Left renal pelvis (tissue), 4 donors: ENCODE measurements around the gene COMT. TPM values are rescaled to one million over a fixed set of nuclear protein-coding genes. Genes with fewer than 3 reads are reported as not detected.

Source experiments
- DNase-seq, 4 donors: peaks; one replicate each; pipeline ENCODE4 v3.0.0-alpha.2; 2013; ENCODE audit warnings: low read depth in 4 of 4, low spot score in 3 of 4
- polyA plus RNA-seq, 4 donors: library from polyadenylated mRNA; unstranded; fragments of 120-200 nt; gene quantifications; one replicate each; pipeline ENCODE4 v1.2.1, GENCODE V29; 2013; ENCODE audit not compliant: insufficient read length in 4 of 4

The COMT gene
- polyA plus RNA-seq, 4 donors, result 47.7 to 143 (median 97.2) TPM

DNA sequence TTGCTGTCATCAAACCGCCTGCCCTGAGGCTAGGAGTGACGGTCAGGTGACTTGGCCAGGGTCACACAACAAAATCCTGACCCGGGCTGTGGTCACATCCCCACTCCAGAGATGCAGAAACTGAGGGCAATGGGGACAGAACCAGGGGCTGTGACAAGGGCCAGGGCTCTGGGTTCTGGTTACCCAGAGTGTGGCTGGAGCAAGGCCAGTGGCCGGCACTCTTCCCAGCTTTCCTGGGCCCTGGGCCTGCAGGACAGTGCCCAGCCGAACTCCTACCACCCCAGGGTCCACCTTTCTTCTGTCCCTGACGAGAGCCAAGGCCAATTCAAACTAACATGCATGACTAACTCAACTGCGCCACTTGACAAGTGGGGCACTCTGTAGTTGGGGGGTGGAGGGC, 39.2 kb downstream of the COMT start:
- no peak for DNase-seq

DNA sequence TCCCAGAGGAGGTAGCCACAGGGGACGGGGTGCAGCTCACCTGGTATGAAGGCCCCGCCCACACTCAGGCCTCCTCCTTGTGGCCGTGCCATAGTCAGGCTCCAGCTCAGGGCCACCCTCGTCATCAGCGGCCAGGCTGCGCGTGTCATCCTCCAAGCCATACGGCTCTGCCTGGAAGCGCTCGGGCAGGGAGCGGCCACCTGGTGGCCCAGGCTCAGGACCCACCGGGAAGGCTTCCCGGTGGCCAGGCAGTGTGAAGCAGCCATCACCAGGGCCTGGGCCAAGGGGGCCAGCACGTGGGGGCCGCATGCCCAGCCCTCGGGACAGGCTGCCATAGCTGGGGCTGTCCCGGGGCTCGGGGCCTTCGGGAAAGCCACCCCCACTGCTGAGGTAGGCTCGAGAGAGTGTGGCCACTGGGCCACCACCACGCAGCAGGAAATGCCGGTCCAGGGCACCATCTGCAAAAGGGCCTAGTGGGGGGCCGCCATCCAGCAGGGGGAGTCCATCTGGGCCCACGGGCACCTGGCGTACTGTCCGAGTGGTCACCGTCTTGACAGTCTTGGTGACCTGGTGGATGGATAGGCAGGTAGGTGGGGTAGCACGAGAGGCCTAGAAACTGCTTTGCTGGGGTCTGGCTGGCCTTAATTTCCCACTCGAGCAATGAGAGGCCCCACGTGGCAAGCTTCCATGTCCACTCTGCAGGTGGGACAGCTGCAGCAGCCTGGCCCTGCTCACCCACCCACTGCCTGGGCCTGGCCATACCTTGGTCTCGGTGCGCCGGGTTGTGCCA, 39.8 kb downstream of the COMT start:
- DNase-seq, result no peak

DNA sequence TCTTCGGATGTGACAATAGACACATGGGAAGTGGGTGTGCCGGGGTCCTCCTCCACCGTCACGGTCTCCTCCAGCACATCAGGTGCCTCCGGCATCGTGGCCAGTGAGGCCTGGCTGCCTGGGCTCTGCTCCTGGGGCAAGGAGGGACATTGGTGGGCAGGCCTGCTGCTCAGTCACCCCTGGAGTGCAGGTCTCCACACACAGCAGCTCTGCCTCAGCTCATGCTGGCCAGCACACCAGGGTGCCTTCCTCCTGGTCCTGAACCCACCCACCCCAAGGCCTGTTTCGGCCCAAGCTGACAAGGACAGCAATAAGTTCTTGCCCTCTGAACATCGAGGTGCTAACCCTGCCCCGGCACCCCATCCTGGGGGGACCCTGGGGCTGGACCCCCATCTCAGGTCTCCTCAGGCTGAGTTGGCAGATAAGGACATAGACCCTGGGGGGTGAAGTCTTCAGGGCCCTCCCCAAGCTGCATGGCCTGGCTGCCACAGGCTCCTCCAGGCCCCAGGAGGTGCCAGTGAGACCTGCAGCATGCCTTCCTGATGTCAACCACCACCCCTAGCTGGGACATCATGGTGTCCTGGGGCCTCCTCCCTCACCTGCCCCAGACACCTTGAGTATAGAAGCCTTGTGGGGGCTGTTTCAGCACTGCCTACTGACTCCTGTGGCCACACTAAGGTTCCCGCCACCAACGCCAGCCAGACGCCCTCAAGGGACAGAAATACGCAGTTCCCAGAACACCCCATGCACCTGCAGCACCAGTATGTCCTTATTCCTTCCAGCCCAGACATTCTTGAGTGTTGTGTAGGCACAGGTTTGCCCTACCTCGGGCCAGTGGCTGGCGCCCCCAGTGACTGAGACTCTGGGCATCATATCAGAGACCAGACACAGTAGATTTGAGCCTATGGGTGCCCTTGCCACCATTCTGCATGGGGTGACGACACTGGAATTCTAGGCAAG, 40.7 kb downstream of the COMT start:
- no peak for DNase-seq

DNA sequence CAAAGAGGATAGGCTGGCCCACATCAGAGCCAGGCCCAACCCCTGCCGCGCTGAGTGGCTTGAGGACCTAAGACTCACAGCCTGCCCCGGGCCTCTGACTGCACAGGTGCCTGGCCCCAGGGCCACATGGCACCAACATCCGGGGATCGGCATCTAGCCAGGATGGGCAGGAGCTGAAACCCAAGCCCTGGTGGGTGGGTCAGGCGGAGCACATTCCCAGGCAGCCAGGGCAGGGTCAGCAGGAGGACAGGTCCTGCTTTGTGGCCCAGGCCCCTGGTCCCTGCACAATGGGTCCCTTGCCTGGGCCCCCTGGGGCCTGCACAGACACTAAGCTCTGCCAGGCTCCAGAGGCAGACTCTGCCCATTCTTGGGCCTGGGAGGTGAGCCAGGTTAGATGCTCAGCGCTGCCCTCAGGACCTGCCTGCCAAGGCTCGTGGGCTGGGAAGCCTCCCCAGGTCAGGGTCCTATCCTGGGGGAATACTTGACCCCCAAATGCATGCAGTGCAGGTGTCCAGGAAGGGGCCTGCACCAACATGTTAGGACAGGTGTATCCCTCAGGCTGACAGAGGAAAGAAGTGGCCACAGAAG, 41.5 kb downstream of the COMT start:
- no peak for DNase-seq

DNA sequence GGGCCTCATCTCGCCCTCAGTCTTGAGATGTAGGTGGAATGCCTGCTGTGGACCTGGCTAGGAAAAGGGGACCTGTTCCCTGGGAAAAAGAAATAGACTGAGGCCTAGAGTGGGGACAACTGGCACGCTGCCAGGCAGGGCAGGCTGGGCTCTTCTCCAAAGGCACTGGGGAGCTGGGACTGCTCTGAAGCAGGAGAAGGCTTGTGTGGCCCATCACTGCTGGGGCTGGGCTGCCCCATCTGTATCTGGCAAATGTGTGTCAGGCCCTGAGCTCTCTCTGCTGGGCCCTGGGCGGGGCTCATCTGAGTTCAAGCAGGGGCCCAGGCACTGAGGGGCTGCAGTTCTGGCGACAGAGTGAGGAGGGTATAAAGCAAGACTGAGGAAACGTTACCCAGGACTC, 42.2 kb downstream of the COMT start:
- DNase-seq, result no peak

DNA sequence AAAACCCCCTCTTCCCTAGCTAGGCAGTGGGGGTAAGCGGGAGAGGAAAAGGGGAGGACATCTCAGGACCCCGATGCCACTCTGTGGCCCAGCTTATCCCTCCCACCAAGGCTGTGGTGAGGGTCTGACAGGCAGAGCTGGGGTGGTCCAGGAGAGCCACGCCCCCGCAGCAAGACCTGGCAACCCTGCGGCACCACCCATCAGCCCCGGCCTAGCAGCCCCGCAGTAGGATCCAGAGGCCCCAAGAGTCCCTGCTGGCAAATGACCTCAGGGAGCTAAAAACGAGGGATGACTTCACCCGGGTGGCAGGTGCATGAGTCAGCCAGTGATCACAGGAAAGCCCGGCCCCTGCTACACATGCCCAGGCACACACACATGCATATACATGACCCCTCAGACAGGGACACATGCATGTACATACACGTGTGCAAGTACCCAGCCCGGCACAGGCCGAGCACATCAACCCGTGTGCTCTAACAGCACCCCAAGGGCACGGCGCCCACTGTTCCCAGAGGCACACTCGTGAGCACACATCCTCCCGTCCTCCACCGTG, 42.7 kb downstream of the COMT start:
- DNase-seq, result no peak

DNA sequence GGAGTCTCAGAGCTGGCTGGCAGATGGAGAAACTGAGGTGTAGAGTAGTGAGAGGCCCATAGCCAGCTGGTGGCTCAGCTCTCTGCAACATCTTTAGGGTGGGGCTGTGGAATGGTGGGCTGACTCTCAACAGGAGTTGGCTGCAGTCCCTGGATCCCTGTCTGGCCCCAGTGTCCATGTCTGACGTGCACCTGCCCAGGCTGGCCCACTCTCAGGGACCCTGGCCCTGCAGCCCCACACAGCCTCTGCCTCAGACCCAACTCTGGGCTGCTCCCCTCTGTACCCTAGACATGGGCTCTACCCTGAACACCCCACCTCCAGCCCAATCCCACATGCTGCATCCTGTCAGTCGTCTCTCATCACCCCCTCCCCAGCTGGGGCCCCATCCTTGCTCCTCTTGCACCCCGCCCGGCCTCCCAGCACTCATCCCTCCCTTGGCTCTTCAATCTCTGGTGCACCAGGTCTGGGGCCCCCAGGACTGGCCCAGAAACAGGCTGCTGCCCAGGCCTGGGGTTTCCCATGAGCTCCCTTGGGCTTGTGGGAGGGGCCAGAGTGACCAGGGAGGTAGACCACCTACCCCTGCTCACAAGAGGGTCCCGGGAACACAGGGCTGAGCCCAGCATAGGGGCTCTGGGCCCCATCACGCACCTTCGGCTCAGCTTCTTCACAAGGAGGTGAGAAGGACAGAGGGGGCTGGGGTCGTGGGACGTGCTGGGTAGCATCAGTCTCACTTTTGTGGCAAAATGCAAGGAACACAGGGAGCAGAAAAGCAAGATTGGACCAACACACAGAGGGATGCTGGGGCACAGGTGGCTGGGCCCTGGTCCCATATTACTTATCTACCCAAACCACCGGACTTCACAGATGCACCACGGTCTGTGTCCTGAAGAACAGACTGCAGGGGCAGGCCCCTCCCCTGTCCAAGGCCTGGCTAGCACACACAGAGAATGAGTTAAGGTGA, 43.6 kb downstream of the COMT start:
- DNase-seq, result no peak

DNA sequence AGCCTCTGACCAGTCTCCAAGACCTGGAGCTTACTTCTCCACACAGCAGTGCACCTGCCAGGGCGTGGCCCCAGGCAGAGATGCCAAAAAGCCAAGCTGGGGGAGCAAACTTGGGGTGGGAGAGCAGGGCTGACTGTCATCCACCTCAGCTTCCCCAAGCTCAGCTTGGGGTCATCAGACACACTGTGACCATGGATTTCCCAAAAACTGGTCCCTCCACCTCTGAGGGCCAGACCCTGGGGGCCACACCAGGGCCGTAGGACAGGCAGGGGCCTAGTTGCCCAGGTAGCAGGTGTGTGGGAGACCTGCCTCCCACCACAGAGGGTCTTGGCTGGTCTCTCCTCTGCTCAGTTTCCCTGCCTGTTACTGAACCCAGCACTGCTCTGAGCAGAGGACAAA, 44.4 kb downstream of the COMT start:
- DNase-seq, result no peak

DNA sequence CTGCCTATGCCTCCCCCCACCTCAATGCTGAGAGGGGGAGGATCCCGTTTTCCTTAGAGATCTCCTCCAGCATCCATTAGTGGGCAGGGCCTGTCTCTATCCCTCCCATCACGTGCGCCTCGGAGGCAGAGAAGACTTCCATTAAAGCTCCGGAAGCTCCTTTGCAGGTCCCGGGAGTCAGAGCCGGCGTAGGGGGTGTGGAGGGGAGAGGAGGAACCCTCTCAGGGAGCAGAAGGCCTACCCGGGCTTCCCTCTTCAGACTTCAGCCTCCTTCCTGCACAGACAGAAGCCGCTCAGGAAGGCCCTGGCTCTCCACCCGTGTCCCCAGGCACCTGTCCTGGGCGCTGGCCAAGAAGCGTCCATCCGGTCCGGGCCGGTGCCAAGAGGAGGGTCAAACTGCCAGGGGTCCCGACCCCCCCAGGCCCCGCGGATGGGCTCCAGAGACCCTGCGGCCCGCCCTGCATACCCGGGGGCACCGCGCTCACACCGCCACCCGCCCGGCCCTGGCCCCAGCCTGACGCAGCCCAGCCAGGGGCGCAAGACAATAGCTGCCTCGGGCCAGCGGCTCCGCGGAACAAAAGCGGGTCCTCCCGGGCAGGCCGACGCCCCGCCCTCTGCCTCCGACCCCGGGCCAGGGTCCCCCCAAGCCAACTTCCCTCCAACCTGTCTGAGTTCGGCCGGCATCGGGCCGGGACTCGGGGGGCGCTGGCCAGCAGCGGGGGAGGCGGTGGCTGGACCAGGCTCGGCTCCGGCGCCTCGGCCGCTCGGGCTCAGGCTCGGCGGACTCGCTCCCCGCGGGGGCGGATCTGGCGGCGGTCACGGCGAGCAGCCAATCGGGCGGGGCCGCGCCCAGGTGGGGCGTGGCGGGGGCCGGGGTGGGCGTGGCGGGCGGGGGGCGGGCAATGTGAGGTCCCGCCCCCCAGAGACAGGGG, 45.1 kb downstream of the COMT start:
- DNase-seq, result peak in 2 of 4 donors; percentile 51 to 58

DNA sequence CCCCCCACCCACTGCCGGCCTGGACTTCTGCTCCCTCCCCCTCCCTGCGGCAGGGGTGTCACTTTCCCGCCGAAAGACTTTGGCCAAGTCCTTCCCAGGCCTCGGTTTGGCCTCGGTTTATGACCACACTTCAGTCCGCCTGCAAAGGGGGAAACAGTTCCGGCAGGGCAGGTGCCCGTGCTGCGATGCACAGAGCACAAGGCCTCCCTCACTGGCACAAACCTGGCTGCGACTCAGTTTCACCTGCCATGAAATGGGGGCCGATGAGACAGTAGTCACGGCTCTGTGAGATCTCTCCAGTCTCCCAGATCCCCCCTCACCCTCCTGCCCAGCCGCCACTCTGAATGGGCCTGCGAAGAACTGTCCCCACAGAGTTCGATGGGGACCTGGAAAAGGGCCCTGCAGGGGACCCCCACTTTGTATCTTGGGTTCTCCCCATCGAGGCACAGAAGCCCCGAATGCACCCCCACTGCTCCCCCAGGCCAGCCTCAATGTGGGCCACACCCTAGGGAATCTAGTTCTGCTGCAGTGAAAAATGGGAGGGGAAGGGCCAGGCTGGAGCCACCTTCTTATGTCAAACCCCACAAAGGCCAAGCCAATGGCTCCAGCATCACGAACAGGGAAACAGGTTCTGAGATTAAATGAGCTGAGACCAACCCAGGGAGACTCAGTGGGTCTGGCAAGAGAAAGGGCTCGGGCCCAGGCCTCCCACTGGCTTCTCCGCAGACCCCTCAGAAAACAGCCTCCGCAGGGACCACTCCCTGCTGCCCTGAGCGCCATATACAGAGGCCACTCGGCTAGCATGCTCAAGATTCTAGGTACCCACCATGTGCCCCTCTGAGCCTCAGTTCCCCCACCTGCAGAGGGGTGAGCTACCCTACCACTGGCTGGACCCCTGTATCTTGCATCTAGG, 46.1 kb downstream of the COMT start:
- DNase-seq, result no peak

DNA sequence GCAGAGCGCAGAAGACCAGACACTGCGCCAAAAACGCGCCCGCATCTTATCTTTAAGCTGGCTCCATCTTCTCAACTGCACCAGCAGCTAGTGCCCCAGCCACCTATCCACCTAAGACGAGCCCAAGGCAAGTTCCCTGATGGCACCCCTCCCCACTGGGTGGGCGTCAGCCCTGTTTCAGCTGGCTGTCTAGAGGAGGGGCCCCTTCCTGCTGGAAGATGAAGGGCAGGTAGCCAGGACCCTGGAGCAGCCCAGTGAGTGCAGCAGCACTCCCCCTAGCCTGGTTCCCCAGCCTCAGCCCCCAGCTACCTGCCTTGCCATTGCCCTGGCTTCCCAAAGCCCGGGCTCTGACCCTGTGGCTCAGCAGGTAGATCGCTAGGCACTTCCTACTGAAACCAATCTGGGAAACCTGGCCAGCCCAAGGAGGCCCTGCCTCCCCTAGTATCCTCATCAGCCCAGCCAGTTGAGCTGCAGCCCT, 46.8 kb downstream of the COMT start:
- no peak for DNase-seq

DNA sequence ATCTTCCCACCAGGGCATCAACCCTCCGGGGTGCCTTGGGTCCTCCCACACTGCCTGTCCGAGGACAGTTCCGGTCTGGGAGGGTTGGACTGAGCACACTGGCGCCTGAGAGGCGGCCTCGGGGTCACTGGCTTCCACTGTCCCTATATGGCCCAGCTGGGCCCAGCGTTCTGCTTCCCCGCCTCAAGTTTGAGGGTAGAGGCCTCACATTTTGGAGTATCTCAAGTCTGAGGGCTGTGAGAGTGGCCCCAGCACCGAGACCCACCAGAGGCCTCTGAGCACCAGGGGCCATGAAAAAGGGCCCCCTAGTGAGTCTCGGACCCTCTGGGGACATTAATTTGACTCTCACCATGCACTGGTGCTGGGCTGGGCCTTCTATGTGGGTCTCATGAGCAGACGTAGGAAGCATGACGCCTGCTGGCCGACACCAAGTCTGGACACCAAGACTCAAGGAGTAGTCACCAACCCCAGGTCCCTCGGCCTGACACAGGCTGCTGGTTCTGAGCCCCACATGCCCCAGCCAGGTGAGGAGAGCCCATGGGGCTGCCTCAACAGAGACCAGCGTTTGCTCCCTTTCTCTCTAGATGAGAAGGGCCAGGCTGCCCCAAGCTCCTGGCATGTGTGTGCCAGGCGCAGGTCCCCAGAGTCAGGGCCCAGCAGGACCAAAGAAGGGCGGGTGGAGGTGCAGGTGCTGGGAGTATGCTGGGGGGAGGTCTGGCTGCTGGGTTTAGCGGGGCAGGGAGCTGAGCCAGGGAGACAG, 47.6 kb downstream of the COMT start:
- no peak for DNase-seq

DNA sequence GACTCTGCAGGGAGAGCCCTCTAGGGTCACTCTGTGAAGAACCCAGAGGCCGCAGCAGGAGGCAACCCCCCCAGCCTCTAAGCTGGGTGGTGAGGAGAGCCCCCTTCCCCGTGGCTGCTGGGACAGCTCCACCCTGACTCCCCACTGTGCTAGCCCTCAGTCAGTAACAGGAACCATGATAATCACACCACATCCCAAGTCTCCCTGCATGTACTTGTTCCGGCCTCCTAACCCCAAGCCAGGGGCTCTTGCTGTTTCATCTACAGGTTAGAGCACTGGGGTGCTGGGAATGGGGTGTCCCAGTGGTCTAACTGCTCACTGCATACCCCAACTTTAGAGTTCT, 48.1 kb downstream of the COMT start:
- no peak for DNase-seq

DNA sequence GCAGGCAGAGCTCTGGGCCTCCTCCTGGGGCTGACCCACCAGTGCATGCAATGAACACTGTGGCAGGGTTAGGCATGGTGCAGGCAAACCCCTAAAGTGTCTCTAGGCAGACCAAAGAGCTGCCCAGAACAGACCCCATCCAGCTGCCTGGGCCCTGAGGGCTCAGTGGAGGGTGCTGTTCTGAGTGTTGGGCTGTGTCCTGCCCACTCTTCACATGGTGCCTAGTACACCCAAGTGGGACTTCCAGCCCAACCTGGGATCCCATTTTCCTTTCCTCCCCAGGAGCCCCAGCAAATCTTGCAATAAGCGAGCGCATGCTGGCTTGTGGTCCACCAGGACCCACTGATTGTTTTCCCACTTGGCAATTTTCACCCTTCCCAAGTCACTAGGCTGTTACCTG, 48.6 kb downstream of the COMT start:
- no peak for DNase-seq

DNA sequence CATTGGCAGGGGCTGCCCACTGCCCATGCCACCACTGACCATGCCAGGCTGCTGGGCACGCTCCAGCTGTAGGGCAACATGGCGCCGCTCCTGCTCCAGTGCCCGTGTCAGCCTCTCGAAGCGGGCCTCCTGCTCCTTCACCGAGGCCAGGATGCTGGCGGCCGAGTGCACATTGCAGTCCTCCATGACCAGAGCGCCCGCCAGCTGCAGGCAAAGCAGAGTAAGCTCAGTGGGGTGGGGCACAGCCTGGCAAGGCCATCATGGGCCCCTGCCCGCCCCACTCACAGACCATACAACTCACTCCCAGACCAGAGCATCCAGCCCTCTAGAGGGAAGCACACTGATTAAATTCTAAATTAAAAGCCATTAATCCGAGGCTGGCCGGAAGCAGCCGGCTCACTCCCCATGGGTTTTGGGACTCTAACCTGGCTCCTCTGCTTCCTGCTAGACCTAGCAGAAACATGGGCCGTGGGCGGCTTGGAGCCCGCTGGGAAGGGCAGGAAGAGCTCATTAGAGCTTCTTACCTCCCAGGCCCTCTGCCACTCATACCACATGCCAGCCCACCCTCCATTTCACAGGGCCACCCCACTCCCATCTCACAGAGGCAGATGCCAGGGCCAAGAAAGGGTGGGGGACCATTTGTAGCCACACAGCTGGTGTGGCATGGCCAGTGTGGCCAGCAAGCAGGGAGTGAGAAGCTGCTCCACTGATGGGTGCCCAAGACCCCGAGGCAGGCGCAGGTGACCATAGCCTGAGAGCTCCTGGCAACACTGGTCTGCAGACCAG, 49.2 kb downstream of the COMT start:
- no peak for DNase-seq

DNA sequence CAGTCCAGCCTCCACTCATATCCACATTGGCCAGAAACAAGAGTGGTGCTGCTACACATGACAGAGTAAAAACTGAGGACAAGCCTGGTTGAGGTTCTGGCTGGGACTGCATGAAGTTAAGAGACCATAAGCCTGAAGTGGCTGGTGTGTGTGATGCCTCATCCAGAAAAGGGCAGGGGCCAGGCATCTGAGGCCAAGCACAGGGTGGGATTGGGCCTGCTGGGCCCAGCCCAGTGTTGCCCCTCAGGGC, 49.7 kb downstream of the COMT start:
- no peak for DNase-seq
